Nephron progenitor cell (in vitro differentiated cells): Measurements from ENCODE around the gene FRMD6.
A peak's percentile ranks its signal among the peaks of the same experiment; 100 is the strongest.

Experiments
- DNase-seq: peaks from one replicate; pipeline ENCODE4 v3.0.0; 2021
- H3K27ac Mint-ChIP-seq: 2 replicates; pipeline ENCODE4 v1.8.0; 2021; ENCODE audit warnings: mild to moderate bottlenecking, moderate library complexity, mixed read lengths
- H3K27me3 Mint-ChIP-seq: 2 replicates; pipeline ENCODE4 v1.8.0; 2021; ENCODE audit warnings: mild to moderate bottlenecking, low read depth, mixed read lengths; ENCODE audit not compliant: poor library complexity
- H3K36me3 Mint-ChIP-seq: 2 replicates; pipeline ENCODE4 v1.8.0; 2021; ENCODE audit warnings: low read depth, mixed read lengths
- H3K4me1 Mint-ChIP-seq: 2 replicates; pipeline ENCODE4 v1.8.0; 2021; ENCODE audit warnings: mixed read lengths
- H3K4me3 Mint-ChIP-seq: 2 replicates; pipeline ENCODE4 v1.8.0; 2021; ENCODE audit warnings: mild to moderate bottlenecking, moderate library complexity, mixed read lengths
- H3K9me3 Mint-ChIP-seq: 2 replicates; pipeline ENCODE4 v1.8.0; 2021; ENCODE audit warnings: mild to moderate bottlenecking, moderate library complexity, mixed read lengths
- TF ChIP-seq, protein P1 (sequence below): fragments of 200-600 bp; sonication (generic); IDR thresholded peaks from 2 replicates; pipeline ENCODE4 v1.5.0; 2021; ENCODE audit warnings: antibody characterized with exemption

FRMD6 gene

GRCh38 chr14:51692646-51693045, 40.9 kb downstream of the FRMD6 start:
- no peak overlapping the region for H3K27ac Mint-ChIP-seq

DNA sequence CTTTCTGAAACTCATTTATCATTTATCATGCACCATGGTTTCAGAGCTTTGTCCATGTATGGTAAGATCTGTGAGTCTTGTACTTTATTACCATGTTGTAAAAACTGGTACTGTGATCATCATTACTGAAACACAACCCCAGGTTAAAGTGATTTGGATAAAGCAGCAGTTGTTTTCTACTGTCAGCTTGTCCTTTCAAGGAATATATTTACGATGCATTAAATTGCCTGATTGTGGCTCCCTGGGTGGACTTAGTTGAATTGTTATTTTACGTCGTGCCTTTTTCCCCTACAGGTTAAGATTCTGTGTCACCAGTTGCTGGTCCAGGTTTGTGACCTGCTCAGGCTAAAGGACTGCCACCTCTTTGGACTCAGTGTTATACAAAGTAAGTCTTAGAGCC, 46.1 kb downstream of the FRMD6 start:
- Mint-ChIP-seq H3K9me3 (no peaks in the 10 kb centered on the region), H3K4me1 (peaks cover 46% of the 10 kb centered on the region), H3K27ac (peak overlapping the region; percentile 28), H3K4me3 (peak overlapping the region; percentile 35), H3K27me3 (no peaks in the 10 kb centered on the region), H3K36me3 (peaks cover 12% of the 10 kb centered on the region)
- TF ChIP-seq, protein P1, sequence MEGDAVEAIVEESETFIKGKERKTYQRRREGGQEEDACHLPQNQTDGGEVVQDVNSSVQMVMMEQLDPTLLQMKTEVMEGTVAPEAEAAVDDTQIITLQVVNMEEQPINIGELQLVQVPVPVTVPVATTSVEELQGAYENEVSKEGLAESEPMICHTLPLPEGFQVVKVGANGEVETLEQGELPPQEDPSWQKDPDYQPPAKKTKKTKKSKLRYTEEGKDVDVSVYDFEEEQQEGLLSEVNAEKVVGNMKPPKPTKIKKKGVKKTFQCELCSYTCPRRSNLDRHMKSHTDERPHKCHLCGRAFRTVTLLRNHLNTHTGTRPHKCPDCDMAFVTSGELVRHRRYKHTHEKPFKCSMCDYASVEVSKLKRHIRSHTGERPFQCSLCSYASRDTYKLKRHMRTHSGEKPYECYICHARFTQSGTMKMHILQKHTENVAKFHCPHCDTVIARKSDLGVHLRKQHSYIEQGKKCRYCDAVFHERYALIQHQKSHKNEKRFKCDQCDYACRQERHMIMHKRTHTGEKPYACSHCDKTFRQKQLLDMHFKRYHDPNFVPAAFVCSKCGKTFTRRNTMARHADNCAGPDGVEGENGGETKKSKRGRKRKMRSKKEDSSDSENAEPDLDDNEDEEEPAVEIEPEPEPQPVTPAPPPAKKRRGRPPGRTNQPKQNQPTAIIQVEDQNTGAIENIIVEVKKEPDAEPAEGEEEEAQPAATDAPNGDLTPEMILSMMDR, result no peak
- peak; percentile 6 for DNase-seq

More at GRCh38 chr14:51692646-51693045, 40.9 kb downstream of the FRMD6 start:
- Mint-ChIP-seq H3K4me3 (no peak overlapping the region), H3K36me3 (peaks cover 18% of the 10 kb centered on the region), H3K9me3 (no peaks in the 10 kb centered on the region), H3K4me1 (peaks cover 6% of the 10 kb centered on the region), H3K27me3 (no peaks in the 10 kb centered on the region)
- no peak for DNase-seq
- TF ChIP-seq, protein P1, result no peak

- Mint-ChIP-seq H3K4me1 (peaks cover 54% of the 10 kb centered on the region), H3K27me3 (no peaks in the 10 kb centered on the region), H3K9me3 (no peaks in the 10 kb centered on the region), H3K27ac (no peak overlapping the region), H3K4me3 (no peak overlapping the region), H3K36me3 (peaks cover 19% of the 10 kb centered on the region)
- no peak for DNase-seq
- TF ChIP-seq, protein P1, result no peak
Measured at GRCh38 chr14:51701951-51702350, 50.2 kb downstream of the FRMD6 start.

- Mint-ChIP-seq H3K36me3 (peaks cover 32% of the 10 kb centered on the region), H3K9me3 (no peaks in the 10 kb centered on the region), H3K4me1 (peaks cover 45% of the 10 kb centered on the region), H3K27me3 (no peaks in the 10 kb centered on the region), H3K4me3 (no peak overlapping the region), H3K27ac (no peak overlapping the region)
- TF ChIP-seq, protein P1, result no peak
- no peak for DNase-seq
Measured at GRCh38 chr14:51703787-51704186, 52.1 kb downstream of the FRMD6 start.

GRCh38 chr14:51704545-51704944, 52.8 kb downstream of the FRMD6 start:
- Mint-ChIP-seq H3K4me3 (no peak overlapping the region), H3K4me1 (peaks cover 41% of the 10 kb centered on the region)
- TF ChIP-seq, protein P1, result no peak

DNA sequence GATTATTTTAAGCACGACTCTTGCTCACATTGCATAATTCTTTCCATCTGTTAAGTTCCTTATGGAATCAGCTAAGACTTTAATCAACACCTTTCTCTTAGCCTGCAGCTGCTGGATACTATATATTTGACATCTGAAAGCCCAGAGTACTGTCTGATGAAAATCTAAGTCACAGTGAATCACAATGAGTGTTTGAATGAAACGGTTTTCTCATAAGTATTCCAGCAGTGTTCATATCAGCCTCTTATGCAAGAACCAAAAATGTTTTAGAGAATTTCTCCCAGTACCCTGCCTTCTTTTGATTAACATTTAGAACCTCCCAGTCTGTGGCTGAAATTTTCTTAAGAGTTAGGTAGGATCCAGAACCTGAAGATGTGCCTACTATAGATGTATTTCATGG, 55.6 kb downstream of the FRMD6 start:
- Mint-ChIP-seq H3K9me3 (no peaks in the 10 kb centered on the region), H3K4me3 (no peak overlapping the region), H3K36me3 (peaks cover 30% of the 10 kb centered on the region), H3K27me3 (no peaks in the 10 kb centered on the region), H3K4me1 (peaks cover 24% of the 10 kb centered on the region), H3K27ac (no peak overlapping the region)
- TF ChIP-seq, protein P1, result no peak
- DNase-seq, result no peak

More at GRCh38 chr14:51704545-51704944, 52.8 kb downstream of the FRMD6 start:
- Mint-ChIP-seq H3K27me3 (no peaks in the 10 kb centered on the region), H3K27ac (peak overlapping the region; percentile 87), H3K36me3 (peaks cover 36% of the 10 kb centered on the region), H3K9me3 (no peaks in the 10 kb centered on the region)
- DNase-seq, result no peak
